Measurements from ENCODE around the gene TCEA2. TPM values are rescaled to one million over a fixed set of nuclear protein-coding genes. Genes with fewer than 3 reads are reported as not detected.
A peak's percentile ranks its signal among the peaks of the same experiment; 100 is the strongest.

Gene TCEA2
- total and polyA plus RNA-seq, 2 of the 13 experiments (the other 11 are each of a cell fraction or from before 2014, with no cell fraction given) = 28.1 to 33.7 TPM

DNA sequence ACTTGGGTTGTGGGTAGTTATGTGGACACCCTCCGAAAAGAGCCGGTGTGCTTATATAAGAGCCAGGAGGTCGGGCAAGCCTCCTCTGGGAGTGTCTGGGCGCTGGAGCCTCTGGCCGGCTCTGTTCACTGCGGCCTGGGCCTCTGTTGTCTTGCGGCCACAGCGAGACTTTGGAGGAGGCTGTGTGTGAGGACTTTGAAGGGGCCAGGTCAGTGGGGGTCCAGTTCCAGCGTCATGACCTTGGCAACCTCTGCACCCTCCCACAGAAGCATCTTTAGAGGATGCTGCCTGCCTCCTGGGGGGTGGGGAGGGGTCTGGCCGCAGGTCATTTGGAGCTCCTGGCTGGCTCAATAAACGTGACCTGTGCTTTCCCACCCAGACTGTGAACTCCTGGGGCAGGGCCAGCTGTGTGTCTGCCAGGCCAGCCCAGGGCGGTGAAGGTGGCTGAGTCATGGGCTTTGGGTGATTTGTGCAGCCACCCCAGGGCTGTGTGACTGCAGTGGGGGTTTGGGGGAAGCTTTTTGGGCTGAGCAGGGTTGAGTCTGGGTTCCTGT, 1.2 kb downstream of the TCEA2 start (continued):
- TF ChIP-seq MAZ (IDR thresholded peaks at IDR 0.05; ENCODE audit: borderline replicate concordance, low read depth, low read length) = no peak
- no peak for TF ChIP-seq MAZ (CRISPR knock-in tag; IDR thresholded peaks at IDR 0.05; ENCODE audit: low read depth)
- no peak for TF ChIP-seq ZBTB7B (CRISPR knock-in tag; IDR thresholded peaks at IDR 0.05)
- TF ChIP-seq ISX (CRISPR knock-in tag; conservative IDR thresholded peaks at IDR 0.05) = no peak
- peak; percentile 47; the same call in 1 of the 2 replicates for TF ChIP-seq ZNF264 (CRISPR knock-in tag; IDR thresholded peaks at IDR 0.05)
- TF ChIP-seq HNF4G (IDR thresholded peaks at IDR 0.05; ENCODE audit: borderline replicate concordance, low read depth, low read length) = no peak; the same call in 1 of the 2 replicates
- TF ChIP-seq HNF4G (CRISPR knock-in tag; IDR thresholded peaks at IDR 0.05; ENCODE audit: borderline replicate concordance, low read depth) = 0 out of 2 replicates have a peak, but pooled peaks have one; percentile 40
- no peak for TF ChIP-seq ONECUT2 (CRISPR knock-in tag; IDR thresholded peaks at IDR 0.05)
- TF ChIP-seq WIZ (CRISPR knock-in tag; IDR thresholded peaks at IDR 0.05) = peak; percentile 64; the same call in 1 of the 2 replicates
- TF ChIP-seq BHLHE40 (IDR thresholded peaks at IDR 0.05; ENCODE audit: low read length) = peak; percentile 71; the same call in 1 of the 2 replicates
- TF ChIP-seq RAD21 (CRISPR knock-in tag; IDR thresholded peaks at IDR 0.05) = no peak
- TF ChIP-seq ZNF180 (CRISPR knock-in tag; IDR thresholded peaks at IDR 0.05; ENCODE audit: borderline replicate concordance, low read depth) = 0 out of 2 replicates have a peak, but pooled peaks have one; percentile 17
- 0 out of 2 replicates have a peak, but pooled peaks have one; percentile 57 for TF ChIP-seq ZNF816 (CRISPR knock-in tag; IDR thresholded peaks at IDR 0.05; ENCODE audit: borderline replicate concordance)
- TF ChIP-seq, protein P1, sequence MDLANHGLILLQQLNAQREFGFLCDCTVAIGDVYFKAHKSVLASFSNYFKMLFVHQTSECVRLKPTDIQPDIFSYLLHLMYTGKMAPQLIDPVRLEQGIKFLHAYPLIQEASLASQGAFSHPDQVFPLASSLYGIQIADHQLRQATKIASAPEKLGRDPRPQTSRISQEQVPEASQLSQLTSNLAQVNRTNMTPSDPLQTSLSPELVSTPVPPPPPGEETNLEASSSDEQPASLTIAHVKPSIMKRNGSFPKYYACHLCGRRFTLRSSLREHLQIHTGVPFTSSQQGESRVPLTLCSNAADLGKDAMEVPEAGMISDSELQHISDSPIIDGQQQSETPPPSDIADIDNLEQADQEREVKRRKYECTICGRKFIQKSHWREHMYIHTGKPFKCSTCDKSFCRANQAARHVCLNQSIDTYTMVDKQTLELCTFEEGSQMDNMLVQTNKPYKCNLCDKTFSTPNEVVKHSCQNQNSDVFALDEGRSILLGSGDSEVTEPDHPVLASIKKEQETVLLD (CRISPR knock-in tag; IDR thresholded peaks at IDR 0.05; ENCODE audit: low read depth) = no peak
- TF ChIP-seq CHCHD3 (CRISPR knock-in tag; IDR thresholded peaks at IDR 0.05) = no peak
- TF ChIP-seq ZNF782 (CRISPR knock-in tag; IDR thresholded peaks at IDR 0.05; ENCODE audit: borderline replicate concordance) = 0 out of 2 replicates have a peak, but pooled peaks have one; percentile 51
- TF ChIP-seq NR2F2 (IDR thresholded peaks at IDR 0.05; ENCODE audit: borderline replicate concordance, low read depth) = 0 out of 2 replicates have a peak, but pooled peaks have one; percentile 5
- TF ChIP-seq ZNF256 (CRISPR knock-in tag; conservative IDR thresholded peaks at IDR 0.05) = no peak
- 0 out of 2 replicates have a peak, but pooled peaks have one; percentile 20 for TF ChIP-seq ZNF619 (CRISPR knock-in tag; IDR thresholded peaks at IDR 0.05)
- no peak for TF ChIP-seq MEIS2 (CRISPR knock-in tag; IDR thresholded peaks at IDR 0.05)
- TF ChIP-seq ZNF33A (CRISPR knock-in tag; IDR thresholded peaks at IDR 0.05; ENCODE audit: borderline replicate concordance) = no peak
- TF ChIP-seq ZFP1 (CRISPR knock-in tag; IDR thresholded peaks at IDR 0.05) = no peak
- TF ChIP-seq HDAC1 (CRISPR knock-in tag; IDR thresholded peaks at IDR 0.05) = peak; percentile 54; the same call in 1 of the 2 replicates
- no peak for TF ChIP-seq GABPB1 (CRISPR knock-in tag; IDR thresholded peaks at IDR 0.05)
- TF ChIP-seq AGO2 (optimal IDR thresholded peaks at IDR 0.05; ENCODE audit: low read depth, low read length) = no peak
- 0 out of 2 replicates have a peak, but pooled peaks have one; percentile 37 for TF ChIP-seq ZNF451 (CRISPR knock-in tag; IDR thresholded peaks at IDR 0.05)
- TF ChIP-seq, protein P2, sequence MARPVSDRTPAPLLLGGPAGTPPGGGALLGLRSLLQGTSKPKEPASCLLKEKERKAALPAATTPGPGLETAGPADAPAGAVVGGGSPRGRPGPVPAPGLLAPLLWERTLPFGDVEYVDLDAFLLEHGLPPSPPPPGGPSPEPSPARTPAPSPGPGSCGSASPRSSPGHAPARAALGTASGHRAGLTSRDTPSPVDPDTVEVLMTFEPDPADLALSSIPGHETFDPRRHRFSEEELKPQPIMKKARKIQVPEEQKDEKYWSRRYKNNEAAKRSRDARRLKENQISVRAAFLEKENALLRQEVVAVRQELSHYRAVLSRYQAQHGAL (CRISPR knock-in tag; IDR thresholded peaks at IDR 0.05; ENCODE audit: not compliant biosample characterization) = no peak
